ENCODE data around the gene SFN.

SFN gene

DNA sequence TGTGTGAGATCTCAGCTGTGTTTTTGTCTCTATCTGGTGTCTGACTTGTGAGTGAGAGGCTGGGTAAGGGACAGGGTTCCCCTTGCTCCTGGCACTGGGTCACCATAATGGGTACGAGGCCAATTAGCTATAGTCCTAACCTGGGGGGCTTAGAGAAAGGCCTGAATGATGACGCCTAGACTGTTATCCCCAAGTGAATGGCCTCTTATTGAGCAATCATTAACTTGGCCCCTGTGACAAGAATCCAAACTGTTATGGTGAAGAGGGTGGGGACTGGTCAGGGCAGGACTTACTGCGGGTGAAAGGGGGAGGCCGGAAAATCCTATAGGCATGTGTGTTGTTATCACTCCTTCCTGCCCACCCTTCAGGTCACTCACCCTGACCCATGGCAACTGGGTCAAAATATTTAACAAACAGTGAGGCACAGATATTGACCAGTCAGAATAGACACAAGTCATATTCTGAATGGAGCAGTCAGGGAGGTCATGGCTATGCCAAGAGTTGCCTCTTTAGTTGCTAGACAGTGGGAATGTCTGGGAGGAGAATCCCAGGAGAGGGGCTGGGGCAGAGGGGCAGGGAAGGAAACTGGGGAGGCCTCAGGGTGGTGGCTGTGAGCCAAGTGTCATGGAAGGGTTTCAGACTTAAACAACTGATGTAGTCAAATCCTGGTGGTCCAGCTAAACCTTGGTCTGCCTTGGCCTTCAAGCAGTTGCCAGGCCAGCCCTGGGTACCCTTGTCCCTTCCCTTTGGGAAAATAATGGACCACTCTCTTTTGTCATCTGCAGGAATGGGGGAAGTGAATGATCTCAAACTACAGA is 47.6 kb downstream of the SFN start:
- no peak for DNase-seq

GRCh38 chr1:26911399-26912146 is 48.6 kb downstream of the SFN start:
- no peak for DNase-seq

GRCh38 chr1:26912147-26912490 is 49.2 kb downstream of the SFN start:
- no peak for DNase-seq

- DNase-seq: no peak
These were observed 50.4 kb downstream of the SFN start for GRCh38 chr1:26913389-26913753.

Data from anterior cingulate cortex (tissue), 58 donors.